Measurements from ENCODE around the gene NFIB. TPM values are rescaled to one million over a fixed set of nuclear protein-coding genes. Genes with fewer than 3 reads are reported as not detected.

NFIB gene
- total RNA-seq, 2 donors from 2014 or later: 47.0 to 65.9 TPM

DNA sequence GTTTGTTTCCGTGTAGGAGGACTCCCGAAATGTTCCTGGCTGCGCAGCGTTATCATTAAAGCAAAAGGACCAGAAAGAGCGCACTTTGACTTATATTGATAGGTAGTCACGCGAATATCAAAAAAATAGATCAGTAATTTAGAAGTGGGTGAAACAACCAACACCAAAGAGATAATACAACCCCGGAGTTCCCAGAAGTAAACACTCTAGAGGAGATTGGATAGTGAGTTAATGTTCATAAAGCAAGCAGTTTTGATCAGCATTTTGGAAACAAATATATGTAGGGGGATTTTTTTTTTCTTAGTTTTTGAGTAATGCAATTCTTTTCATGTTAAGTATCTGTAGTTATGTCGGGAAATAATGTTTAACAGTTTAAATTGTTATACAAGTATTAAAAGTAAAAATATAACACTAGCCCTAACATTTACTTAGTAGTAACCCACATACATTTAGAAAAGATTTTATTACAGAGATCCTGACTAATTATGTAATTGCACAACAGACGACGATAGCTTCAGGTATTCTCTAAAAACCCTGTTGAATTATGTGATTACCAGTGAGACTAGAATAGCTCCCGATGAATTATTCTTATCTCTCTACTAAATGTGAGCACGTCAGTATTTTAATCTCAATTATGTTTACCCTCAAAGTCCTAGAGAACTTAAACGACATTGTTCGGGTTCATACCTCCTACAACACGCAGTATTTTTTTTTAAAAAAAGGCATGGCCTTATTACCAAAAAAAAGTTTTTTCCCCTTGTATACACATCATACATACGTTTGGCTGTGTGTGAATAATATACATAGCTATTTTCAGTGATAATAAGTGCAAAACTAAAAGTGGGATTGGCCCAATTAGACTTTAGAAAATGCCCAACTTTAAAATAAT lies 9.4 kb upstream of the NFIB start:
- TF ChIP-seq, protein P1, sequence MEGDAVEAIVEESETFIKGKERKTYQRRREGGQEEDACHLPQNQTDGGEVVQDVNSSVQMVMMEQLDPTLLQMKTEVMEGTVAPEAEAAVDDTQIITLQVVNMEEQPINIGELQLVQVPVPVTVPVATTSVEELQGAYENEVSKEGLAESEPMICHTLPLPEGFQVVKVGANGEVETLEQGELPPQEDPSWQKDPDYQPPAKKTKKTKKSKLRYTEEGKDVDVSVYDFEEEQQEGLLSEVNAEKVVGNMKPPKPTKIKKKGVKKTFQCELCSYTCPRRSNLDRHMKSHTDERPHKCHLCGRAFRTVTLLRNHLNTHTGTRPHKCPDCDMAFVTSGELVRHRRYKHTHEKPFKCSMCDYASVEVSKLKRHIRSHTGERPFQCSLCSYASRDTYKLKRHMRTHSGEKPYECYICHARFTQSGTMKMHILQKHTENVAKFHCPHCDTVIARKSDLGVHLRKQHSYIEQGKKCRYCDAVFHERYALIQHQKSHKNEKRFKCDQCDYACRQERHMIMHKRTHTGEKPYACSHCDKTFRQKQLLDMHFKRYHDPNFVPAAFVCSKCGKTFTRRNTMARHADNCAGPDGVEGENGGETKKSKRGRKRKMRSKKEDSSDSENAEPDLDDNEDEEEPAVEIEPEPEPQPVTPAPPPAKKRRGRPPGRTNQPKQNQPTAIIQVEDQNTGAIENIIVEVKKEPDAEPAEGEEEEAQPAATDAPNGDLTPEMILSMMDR (IDR thresholded peaks at IDR 0.05): no peak
- no peak for TF ChIP-seq POLR2A (IDR thresholded peaks at IDR 0.05)
- H3K27ac ChIP-seq: peak overlapping the region; percentile 94 to 96 (median 95)
- no peaks in the 10 kb centered on the region for H3K27me3 ChIP-seq
- ATAC-seq: peak; percentile 1
- DNase-seq: no peak
- peaks cover 42% of the 10 kb centered on the region for H3K4me1 ChIP-seq
- no peaks in the 10 kb centered on the region for H3K9me3 ChIP-seq
- WGBS, 2 donors: 15 to 18% methylated on average over 17 of the region's 17 CpGs
- H3K4me3 ChIP-seq: peak overlapping the region; percentile 88 to 94
- intact Hi-C loops (cut with DNase I): no loop called here
- H3K36me3 ChIP-seq (replicated peaks in 1 of 2; ENCODE audit: insufficient read depth in 1 of 2, low read depth in 2 of 2): no peaks in the 10 kb centered on the region

DNA sequence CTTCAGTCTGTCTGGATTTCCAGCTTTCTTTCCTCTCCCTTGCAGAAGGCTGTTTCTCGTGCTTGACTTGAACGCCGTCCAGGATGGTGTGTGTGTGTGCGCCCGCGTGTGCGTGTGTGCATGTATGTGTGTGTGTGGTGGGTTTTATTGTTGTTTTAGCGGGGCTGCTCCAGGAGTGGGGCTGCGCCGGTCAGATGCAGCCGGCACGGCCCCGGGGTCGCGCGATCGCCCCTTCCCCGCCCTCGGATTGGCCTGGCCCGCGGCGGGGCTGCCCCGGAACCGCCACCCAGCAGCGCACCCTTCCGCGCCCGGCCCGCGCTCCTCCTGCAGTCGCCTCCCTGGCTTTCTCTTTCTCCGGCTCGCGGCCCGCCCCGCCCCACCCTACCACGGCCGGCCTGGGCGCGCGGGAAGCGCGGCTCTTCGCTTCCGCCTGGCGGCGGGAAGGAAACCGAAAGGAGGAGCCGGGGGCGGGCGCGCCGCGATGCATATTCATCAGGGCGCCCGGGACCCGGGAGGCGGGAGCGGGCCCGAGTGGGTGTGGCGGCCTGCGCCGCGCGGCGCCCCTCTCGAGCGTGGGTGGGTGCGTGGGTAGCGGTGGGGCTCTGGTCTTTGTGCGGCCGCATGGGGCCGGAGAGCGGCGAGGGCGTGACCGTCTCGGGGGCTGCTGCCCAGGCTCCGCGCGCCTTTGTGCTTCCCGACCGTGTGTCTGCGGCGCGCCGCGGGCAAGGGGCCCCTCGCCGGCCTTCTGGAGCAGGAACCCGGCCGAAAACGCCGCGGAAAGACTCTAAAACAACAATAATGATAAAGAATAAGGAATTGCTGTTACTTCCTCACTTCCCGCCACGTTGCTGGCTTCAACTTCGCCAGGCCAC lies 8.5 kb upstream of the NFIB start:
- H3K27ac ChIP-seq: peak overlapping the region; percentile 94 to 96 (median 95)
- H3K27me3 ChIP-seq: no peaks in the 10 kb centered on the region
- DNase-seq: peak; percentile 91 to 93 (median 92)
- TF ChIP-seq, protein P1 (IDR thresholded peaks at IDR 0.05): peak; percentile 48 to 92 (median 58)
- peak; percentile 65 to 72 (median 65) for TF ChIP-seq POLR2A (IDR thresholded peaks at IDR 0.05)
- no peaks in the 10 kb centered on the region for H3K36me3 ChIP-seq (replicated peaks in 1 of 2; ENCODE audit: insufficient read depth in 1 of 2, low read depth in 2 of 2)
- peak; percentile 95 for ATAC-seq
- peaks cover 50% of the 10 kb centered on the region for H3K4me1 ChIP-seq
- H3K9me3 ChIP-seq: no peaks in the 10 kb centered on the region
- WGBS, 2 donors: 0% methylated on average over 41 to 97 of the region's 98 CpGs
- intact Hi-C loops (cut with DNase I): no loop called here
- H3K4me3 ChIP-seq: peak overlapping the region; percentile 88 to 94

DNA sequence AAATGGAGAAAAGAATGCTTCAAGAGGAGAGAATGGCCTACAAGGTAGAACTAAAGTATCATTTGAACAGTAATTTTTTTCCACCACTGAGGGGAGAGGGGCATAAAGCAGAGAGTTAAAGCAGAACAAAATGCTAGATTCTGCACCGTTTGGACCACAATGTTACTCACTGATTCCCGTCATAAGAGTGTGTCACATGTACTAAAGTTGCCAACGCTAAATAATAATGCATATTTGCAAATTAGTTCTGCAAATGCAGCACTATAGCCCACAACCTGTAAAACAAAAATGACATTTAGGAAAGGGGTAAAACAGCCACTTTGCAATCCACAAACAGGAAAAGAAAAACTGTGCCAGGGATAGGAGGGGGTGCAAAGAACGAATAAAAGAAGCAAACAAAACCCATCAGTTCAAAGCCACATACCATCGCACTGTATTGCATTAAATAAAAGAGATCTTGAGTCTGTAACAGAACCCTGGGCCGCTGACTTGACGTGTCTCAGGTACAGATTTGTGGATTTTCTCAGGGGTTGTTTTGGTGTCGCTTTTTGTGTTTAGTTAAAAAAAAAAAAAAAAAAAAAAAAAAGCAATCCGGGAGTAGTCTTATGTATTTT lies 7.7 kb upstream of the NFIB start:
- no peaks in the 10 kb centered on the region for H3K9me3 ChIP-seq
- DNase-seq (no peak), ATAC-seq (no peak)
- H3K4me1 ChIP-seq: peaks cover 57% of the 10 kb centered on the region
- intact Hi-C loops (cut with DNase I): no loop called here
- peak overlapping the region; percentile 94 to 96 (median 95) for H3K27ac ChIP-seq
- H3K4me3 ChIP-seq: no peak overlapping the region
- WGBS, 2 donors: 8 to 11% methylated on average over 9 of the region's 9 CpGs
- no peaks in the 10 kb centered on the region for H3K27me3 ChIP-seq
- TF ChIP-seq, protein P1 (IDR thresholded peaks at IDR 0.05): no peak
- TF ChIP-seq POLR2A (IDR thresholded peaks at IDR 0.05): no peak
- H3K36me3 ChIP-seq (replicated peaks in 1 of 2; ENCODE audit: insufficient read depth in 1 of 2, low read depth in 2 of 2): no peaks in the 10 kb centered on the region

DNA sequence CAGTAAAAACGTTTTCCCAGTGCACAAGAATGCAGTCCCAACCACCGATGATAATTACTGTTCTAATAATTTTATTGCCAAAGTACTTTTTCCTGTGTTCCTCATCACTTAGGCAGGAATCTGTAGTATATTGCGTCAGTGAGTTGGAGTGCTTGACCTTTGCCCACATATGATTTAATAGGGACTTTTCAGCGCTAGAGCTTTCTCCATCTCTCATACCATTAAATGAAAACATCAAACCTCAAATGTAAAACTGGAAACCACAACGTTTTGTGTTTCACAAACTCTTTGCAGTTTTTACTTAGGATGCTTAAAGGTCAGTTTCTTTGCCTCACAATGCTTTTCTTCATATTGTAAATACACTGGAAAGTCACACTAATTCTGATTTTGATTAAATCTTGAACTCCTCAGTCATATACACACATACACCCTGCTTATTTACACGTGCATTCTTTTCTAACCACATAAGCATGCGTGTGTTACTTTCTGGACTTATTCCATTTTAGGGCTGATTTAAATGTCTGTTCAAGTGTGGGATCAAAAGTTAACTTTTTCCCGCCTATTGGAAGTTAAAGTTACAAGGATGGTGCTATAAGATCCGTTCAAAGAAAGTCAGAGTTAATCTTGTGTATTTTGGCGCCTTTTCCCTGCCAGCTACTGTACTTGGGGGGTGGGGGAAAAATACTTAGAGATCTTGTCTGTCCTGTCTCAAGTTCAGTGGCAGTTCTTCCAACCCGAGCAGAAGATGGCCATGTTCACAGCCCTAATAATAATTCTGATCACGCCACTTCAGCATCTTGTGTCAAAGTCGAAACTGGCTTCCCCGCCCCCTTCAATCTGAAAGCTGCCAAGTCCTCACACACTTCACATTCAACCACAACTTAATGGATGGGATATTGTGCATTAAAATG lies 6.6 kb upstream of the NFIB start:
- Histone ChIP-seq H3K27me3 (no peaks in the 10 kb centered on the region), H3K36me3 (replicated peaks in 1 of 2; ENCODE audit: insufficient read depth in 1 of 2, low read depth in 2 of 2) (no peaks in the 10 kb centered on the region), H3K4me3 (no peak overlapping the region), H3K4me1 (peaks cover 62% of the 10 kb centered on the region), H3K27ac (peak overlapping the region; percentile 37 to 96 (median 94)), H3K9me3 (no peaks in the 10 kb centered on the region)
- ATAC-seq: no peak
- peak in 2 of 4 donors; percentile 33 to 54 for DNase-seq
- 20 to 25% methylated on average over 14 of the region's 14 CpGs for WGBS, 2 donors
- intact Hi-C loops (cut with DNase I): no loop called here
- TF ChIP-seq, protein P1 (IDR thresholded peaks at IDR 0.05): no peak

Data from body of pancreas (tissue), 4 donors.